ENCODE measurements around the gene TBC1D22A.

- TF ChIP-seq CTCF (IDR thresholded peaks at IDR 0.05) (no peak), POLR2A (IDR thresholded peaks at IDR 0.05) (no peak)
Measured at GRCh38 chr22:46792061-46792796, 29.8 kb downstream of the TBC1D22A start.

Data from right lobe of liver (tissue), 4 donors.